IPS-15b (cell line): ENCODE data around the gene LEMD1.

Source experiments
- H3K27me3 ChIP-seq: one replicate; pipeline ENCODE4 v1.6.1; 2013; ENCODE audit warnings: low read length; ENCODE audit not compliant: control insufficient read depth, insufficient read depth
- H3K36me3 ChIP-seq: one replicate; pipeline ENCODE4 v1.6.1; 2013; ENCODE audit warnings: low read length; ENCODE audit not compliant: control insufficient read depth, insufficient read depth
- H3K4me1 ChIP-seq: one replicate; pipeline ENCODE4 v1.6.1; 2013; ENCODE audit warnings: mild to moderate bottlenecking, low read length; ENCODE audit not compliant: control insufficient read depth, insufficient read depth
- H3K4me3 ChIP-seq: one replicate; pipeline ENCODE4 v1.5.1; 2013; ENCODE audit warnings: low read depth, low read length
- H3K9ac ChIP-seq: one replicate; pipeline ENCODE4 v1.6.1; 2013; ENCODE audit warnings: low read depth, mild to moderate bottlenecking, low read length
- H3K9me3 ChIP-seq: one replicate; pipeline ENCODE4 v1.6.1; 2013; ENCODE audit warnings: mild to moderate bottlenecking, low read length; ENCODE audit not compliant: control insufficient read depth, insufficient read depth

LEMD1 gene

GRCh38 chr1:205452933-205453332 is 31.1 kb upstream of the LEMD1 start:
- no peak overlapping the region for H3K4me3 ChIP-seq
- no peaks in the 10 kb centered on the region for H3K36me3 ChIP-seq
- no peak overlapping the region for H3K9ac ChIP-seq
- no peaks in the 10 kb centered on the region for H3K9me3 ChIP-seq
- H3K4me1 ChIP-seq, result peaks cover 52% of the 10 kb centered on the region
- peaks cover 42% of the 10 kb centered on the region for H3K27me3 ChIP-seq

GRCh38 chr1:205452364-205452763 is 30.5 kb upstream of the LEMD1 start:
- Histone ChIP-seq H3K9ac (no peak overlapping the region), H3K9me3 (no peaks in the 10 kb centered on the region), H3K36me3 (no peaks in the 10 kb centered on the region), H3K4me3 (peak overlapping the region; percentile 6), H3K4me1 (peaks cover 50% of the 10 kb centered on the region), H3K27me3 (peaks cover 37% of the 10 kb centered on the region)

GRCh38 chr1:205451759-205452164 is 29.9 kb upstream of the LEMD1 start:
- H3K4me3 ChIP-seq, result peak overlapping the region; percentile 20
- peaks cover 56% of the 10 kb centered on the region for H3K4me1 ChIP-seq
- H3K36me3 ChIP-seq, result no peaks in the 10 kb centered on the region
- peaks cover 41% of the 10 kb centered on the region for H3K27me3 ChIP-seq
- H3K9me3 ChIP-seq, result no peaks in the 10 kb centered on the region
- H3K9ac ChIP-seq, result no peak overlapping the region

- H3K27me3 ChIP-seq, result peaks cover 44% of the 10 kb centered on the region
- H3K4me1 ChIP-seq, result peaks cover 62% of the 10 kb centered on the region
- H3K4me3 ChIP-seq, result peak overlapping the region; percentile 33
- no peak overlapping the region for H3K9ac ChIP-seq
- H3K9me3 ChIP-seq, result no peaks in the 10 kb centered on the region
- H3K36me3 ChIP-seq, result no peaks in the 10 kb centered on the region
These were observed 29.3 kb upstream of the LEMD1 start for GRCh38 chr1:205451202-205451601.

- Histone ChIP-seq H3K9ac (no peak overlapping the region), H3K9me3 (no peaks in the 10 kb centered on the region), H3K27me3 (peaks cover 44% of the 10 kb centered on the region), H3K4me1 (peaks cover 69% of the 10 kb centered on the region), H3K36me3 (no peaks in the 10 kb centered on the region), H3K4me3 (peak overlapping the region; percentile 33)
These were observed 28.6 kb upstream of the LEMD1 start for GRCh38 chr1:205450448-205450847.

- Histone ChIP-seq H3K36me3 (no peaks in the 10 kb centered on the region), H3K27me3 (peaks cover 40% of the 10 kb centered on the region), H3K9me3 (no peaks in the 10 kb centered on the region), H3K4me1 (peaks cover 69% of the 10 kb centered on the region), H3K9ac (no peak overlapping the region), H3K4me3 (peak overlapping the region; percentile 58)
These were observed 28.0 kb upstream of the LEMD1 start for GRCh38 chr1:205449750-205450443.

GRCh38 chr1:205449254-205449749 is 27.4 kb upstream of the LEMD1 start:
- Histone ChIP-seq H3K9ac (no peak overlapping the region), H3K27me3 (peaks cover 34% of the 10 kb centered on the region), H3K36me3 (no peaks in the 10 kb centered on the region), H3K4me3 (peak overlapping the region; percentile 58), H3K4me1 (peaks cover 67% of the 10 kb centered on the region), H3K9me3 (no peaks in the 10 kb centered on the region)

- Histone ChIP-seq H3K36me3 (no peaks in the 10 kb centered on the region), H3K4me3 (peak overlapping the region; percentile 58), H3K9ac (no peak overlapping the region), H3K9me3 (no peaks in the 10 kb centered on the region), H3K4me1 (peaks cover 69% of the 10 kb centered on the region), H3K27me3 (peaks cover 29% of the 10 kb centered on the region)
These were observed 26.8 kb upstream of the LEMD1 start for GRCh38 chr1:205448540-205449253.

GRCh38 chr1:205447457-205448341 is 25.8 kb upstream of the LEMD1 start:
- Histone ChIP-seq H3K9ac (no peak overlapping the region), H3K4me3 (peak overlapping the region; percentile 58), H3K9me3 (no peaks in the 10 kb centered on the region), H3K4me1 (peaks cover 79% of the 10 kb centered on the region), H3K36me3 (no peaks in the 10 kb centered on the region), H3K27me3 (peaks cover 25% of the 10 kb centered on the region)

GRCh38 chr1:205446828-205447227 is 25.0 kb upstream of the LEMD1 start:
- H3K4me1 ChIP-seq, result peaks cover 80% of the 10 kb centered on the region
- no peak overlapping the region for H3K9ac ChIP-seq
- H3K9me3 ChIP-seq, result no peaks in the 10 kb centered on the region
- H3K4me3 ChIP-seq, result peak overlapping the region; percentile 28
- no peaks in the 10 kb centered on the region for H3K36me3 ChIP-seq
- peaks cover 24% of the 10 kb centered on the region for H3K27me3 ChIP-seq

GRCh38 chr1:205445646-205445935 is 23.7 kb upstream of the LEMD1 start:
- Histone ChIP-seq H3K27me3 (peaks cover 24% of the 10 kb centered on the region), H3K4me1 (peaks cover 81% of the 10 kb centered on the region), H3K36me3 (no peaks in the 10 kb centered on the region), H3K9ac (peak overlapping the region; percentile 57), H3K4me3 (peak overlapping the region; percentile 24), H3K9me3 (no peaks in the 10 kb centered on the region)
